HG03025 (cell line): ENCODE results near the gene TYW1B.
A peak's percentile ranks its signal among the peaks of the same experiment; 100 is the strongest.
"Not testable (repeated sequence)": the region's sequence is repeated elsewhere in the genome, so short reads cannot be mapped to it uniquely, and the experiment has no call there.

ENCODE experiments used
- ATAC-seq: cut with Tn5 transposase; IDR thresholded peaks from one replicate; pipeline ENCODE4 v1.9.1; 2021; ENCODE audit warnings: mild to moderate bottlenecking, moderate library complexity; ENCODE audit not compliant: unreplicated experiment, low FRiP score

Gene TYW1B

DNA sequence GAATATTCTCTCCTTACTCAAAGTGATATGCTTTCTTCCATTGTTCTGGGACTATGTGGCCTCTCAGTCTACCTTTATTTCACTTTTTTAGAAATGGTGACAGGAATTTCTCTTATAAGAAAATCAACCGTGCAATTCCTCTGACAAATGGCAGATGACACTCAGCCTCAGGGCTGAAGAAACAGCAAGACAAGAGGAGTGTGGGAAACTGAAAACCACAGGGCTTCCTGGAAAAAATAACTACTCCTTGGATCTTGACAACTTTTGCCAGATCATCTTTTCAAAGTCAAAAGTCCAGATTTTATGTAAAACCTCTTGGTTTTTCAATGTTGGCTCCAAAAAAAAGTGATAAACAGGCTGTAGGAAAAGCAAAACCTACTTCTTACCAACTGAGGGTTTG, 121.5 kb downstream of the TYW1B start:
- ATAC-seq = no peak

DNA sequence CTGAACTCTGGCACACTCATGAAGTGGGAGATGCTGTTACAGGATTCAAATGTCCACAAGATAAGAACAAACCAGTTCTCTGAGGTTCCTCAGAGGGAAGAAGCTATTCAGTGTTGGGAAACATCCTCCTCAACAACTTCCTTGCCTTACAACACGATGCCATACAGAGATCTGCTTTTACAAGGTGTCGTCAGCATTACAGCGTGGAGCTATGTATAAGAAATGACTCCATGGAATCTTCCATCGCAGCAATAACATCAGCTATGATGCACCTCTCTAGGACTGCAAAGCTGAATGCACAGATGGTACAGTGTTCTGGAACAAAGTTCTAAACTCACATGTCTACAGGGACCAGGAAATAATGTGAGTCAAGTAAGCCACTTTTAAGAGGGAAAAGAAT, 122.3 kb downstream of the TYW1B start:
- not testable (repeated sequence) for ATAC-seq

DNA sequence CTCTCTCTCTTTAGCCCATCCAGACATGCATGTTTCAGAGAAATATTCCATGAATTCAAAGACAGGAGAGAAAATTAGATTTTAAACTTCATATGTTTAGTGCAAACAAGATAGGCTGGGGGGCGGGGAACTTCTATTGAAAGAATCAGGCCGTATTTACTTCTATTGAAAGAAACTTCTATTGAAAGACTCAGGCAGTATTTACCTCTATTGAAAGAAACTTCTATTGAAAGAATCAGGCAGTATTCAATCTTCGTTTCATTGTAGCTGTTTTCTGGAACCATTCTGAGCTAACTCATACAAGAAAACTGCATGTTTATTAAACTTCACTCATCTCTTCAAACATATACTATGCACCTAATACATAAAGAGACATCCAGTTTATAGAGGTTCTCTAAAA, 123.1 kb downstream of the TYW1B start:
- no peak for ATAC-seq

- not testable (repeated sequence) for ATAC-seq
These were observed 127.5 kb downstream of the TYW1B start for GRCh38 chr7:72700548-72700947.

GRCh38 chr7:72697066-72697465, 130.9 kb downstream of the TYW1B start:
- ATAC-seq = not testable (repeated sequence)

DNA sequence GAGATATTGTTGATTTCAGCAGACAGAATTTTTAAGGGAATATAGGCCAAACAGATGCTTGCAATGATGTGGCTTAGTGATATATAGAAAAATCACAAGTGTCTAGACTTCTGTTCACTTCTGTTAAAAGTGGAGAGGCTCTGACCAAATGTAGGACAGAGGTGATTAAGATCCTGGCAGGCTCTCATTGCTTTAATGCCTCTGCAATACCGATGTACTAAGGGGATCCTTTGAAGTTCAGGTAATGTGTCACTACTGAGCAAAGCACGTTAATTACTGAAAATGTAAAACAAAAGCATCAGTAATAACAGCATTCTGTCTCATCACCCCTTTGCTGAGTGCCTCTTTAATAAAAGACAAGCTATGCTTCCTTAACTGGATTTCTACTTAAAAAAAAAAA, 131.4 kb downstream of the TYW1B start:
- not testable (repeated sequence) for ATAC-seq

- ATAC-seq = not testable (repeated sequence)
These were observed 132.5 kb downstream of the TYW1B start for GRCh38 chr7:72695482-72695881.

GRCh38 chr7:72691442-72691841, 136.6 kb downstream of the TYW1B start:
- not testable (repeated sequence) for ATAC-seq

GRCh38 chr7:72690177-72690576, 137.8 kb downstream of the TYW1B start:
- not testable (repeated sequence) for ATAC-seq

- ATAC-seq = not testable (repeated sequence)
These were observed 138.7 kb downstream of the TYW1B start for GRCh38 chr7:72689344-72689743.

DNA sequence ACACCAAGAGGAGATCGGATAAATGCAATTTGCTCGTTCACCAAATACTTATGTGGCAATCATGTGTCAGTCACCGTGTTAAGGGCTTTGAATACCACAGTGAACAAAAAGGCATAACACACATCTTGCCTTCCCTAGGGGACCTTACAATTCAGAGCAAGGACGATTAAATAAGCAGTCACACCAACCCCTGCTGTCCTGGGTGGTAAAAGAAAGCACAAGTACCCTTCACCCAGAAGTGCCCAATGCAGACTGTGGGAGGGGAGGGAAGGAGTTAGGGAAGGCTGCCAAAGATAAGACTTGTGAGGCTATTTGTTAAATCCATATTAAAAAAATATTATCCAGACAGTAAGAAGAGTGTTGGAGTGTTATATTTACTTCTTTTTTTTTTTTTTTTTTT, 146.8 kb downstream of the TYW1B start:
- ATAC-seq = not testable (repeated sequence)

DNA sequence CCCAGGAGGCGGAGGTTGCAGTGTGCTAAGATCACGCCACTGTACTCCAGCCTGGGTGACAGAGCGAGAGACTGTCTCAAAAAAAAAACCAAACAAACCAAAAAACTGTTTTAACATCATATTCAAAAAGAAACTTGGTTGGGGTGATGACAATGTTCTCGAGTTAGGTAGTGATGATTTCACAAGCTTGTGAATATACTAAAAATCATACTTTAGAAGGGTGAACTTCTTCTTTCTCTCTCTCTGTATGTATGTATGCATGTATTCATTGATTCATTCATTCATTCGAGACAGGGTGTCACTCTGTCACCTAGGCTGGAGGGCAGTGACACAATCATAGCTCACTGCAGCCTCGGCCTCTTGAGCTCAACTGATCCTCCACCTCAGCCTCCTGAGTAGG, 151.1 kb downstream of the TYW1B start:
- ATAC-seq = not testable (repeated sequence)

GRCh38 chr7:72676086-72676690, 151.8 kb downstream of the TYW1B start:
- not testable (repeated sequence) for ATAC-seq

DNA sequence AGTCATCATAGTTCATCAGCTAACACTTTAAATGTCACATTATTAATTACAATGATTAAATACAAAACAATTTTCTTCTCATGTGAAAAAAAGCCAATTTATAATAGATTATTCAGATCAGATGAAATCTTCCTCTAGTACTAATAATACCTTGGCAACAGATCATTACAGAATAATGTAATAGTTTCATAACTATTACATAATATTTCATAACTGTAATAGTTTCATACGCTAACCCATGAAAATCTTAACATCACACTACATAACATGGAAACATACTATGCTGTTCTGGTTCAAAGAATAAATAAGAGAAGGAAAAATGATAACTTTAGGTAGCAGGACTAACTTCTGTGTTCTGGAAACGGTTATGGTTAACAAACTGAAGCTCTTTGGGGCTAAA, 152.3 kb downstream of the TYW1B start:
- ATAC-seq = not testable (repeated sequence)

GRCh38 chr7:72674394-72674793, 153.6 kb downstream of the TYW1B start:
- no peak for ATAC-seq

DNA sequence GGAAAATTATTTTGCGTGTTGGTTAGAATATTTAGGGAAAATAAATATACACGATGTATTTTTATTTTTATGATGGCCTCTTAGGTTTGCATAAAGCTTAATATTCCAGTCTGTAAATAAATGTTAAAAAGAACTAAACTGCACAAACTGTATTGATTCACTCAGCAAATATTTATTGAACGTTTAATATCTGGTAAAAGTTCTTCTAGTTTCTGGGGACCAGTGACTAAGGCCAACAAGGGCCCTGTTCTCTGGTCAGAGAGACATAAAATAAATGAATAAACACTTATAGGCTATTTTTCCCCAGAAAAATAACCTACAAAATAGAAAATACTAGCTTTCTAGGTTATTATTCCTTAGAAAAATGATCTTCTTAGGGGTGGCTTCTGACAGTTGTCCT, 157.2 kb downstream of the TYW1B start:
- ATAC-seq = not testable (repeated sequence)

GRCh38 chr7:72668435-72668834, 159.6 kb downstream of the TYW1B start:
- not testable (repeated sequence) for ATAC-seq

- ATAC-seq = not testable (repeated sequence)
These were observed 161.0 kb downstream of the TYW1B start for GRCh38 chr7:72667049-72667448.

GRCh38 chr7:72648574-72648973, 179.4 kb downstream of the TYW1B start:
- ATAC-seq = not testable (repeated sequence)

DNA sequence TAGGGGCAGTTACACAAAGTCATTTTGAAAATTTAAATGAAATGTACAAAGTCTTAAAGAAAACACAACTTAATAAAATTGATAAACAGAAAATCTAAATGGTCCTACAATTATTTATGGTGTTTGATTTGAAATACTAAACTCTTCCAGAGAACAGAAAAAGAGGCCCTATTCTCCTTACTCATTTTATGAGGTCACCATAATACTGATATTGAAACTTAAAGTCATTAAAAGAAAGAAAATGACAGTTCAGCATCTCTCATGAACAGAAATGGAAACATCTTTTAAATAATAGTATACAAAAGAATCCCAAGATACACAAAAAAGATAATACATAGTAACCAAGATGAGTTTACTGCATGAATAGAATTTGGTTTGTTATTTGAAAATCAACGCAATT, 184.3 kb downstream of the TYW1B start:
- not testable (repeated sequence) for ATAC-seq

DNA sequence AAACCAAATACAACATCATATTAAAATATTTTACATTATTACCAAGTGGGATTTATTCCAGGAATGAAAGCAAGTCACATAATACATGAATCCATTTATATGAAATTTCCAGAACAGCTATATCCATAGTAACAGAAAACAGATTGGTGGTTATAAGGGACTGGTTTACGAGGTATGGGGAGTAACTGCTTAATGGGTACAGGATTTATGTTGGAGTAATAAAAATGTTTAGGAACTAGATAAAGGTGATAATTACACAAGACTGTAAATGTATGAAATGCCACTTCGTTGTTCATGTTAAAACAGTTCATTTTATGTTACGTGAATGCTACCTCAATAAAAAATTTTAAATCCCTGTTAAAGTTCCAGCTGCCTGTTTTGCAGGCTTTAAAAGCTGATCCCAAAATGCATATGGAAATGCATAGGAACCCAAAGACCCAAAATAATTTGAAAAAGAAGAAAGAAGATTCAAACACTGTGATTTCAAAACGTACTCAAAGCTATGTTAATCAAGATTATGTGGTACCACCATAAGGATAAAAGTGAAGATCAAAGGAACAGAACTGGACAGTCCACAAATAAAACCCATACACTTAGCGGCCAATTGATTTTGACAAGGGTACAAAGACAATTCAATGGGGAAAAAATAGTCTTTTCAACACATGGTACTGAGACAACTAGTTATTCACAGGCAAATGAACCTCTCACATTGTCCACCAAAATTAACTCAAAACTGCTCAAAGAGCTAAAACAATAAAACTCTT, 186.3 kb downstream of the TYW1B start:
- ATAC-seq = not testable (repeated sequence)

DNA sequence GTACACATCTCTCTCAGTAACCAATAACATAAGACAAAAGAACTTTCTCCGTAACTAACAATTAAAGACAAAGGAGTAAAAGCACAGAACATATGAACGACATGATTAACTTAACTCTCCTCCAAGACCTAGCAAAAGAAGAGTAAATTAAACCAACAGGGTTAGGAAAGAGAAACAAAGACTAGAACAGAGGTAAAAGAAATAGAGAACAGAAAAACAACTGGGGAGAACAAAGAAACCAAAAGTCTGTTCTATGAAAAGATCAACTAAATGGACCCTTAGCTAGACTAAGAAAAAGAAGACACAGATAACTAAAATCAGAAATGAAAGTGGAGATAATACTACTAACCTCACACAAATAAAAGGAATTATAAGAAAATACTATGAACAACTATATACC, 187.3 kb downstream of the TYW1B start:
- peak; percentile 75 for ATAC-seq
